Astrocyte (in vitro differentiated cells and primary cell): ENCODE data around the gene CGN. TPM values are rescaled to one million over a fixed set of nuclear protein-coding genes. Genes with fewer than 3 reads are reported as not detected.

ENCODE experiments used
- DNase-seq: peaks from one replicate; pipeline ENCODE4 v3.0.0-alpha.2; 2010; ENCODE audit warnings: low read depth
- FAIRE-seq: peaks from 2 replicates; lab custom pipeline; 2011; peaks lifted over from hg19 to GRCh38; lab: Jason Lieb, UNC
- H2AFZ ChIP-seq: 2 replicates; pipeline ENCODE4 v1.6.0; 2012; ENCODE audit warnings: low read depth, low read length, inconsistent platforms
- H3K27ac ChIP-seq: 2 replicates; pipeline ENCODE4 v1.5.1; 2011; ENCODE audit warnings: low read depth, low read length, inconsistent platforms
- H3K27me3 ChIP-seq: 2 replicates; pipeline ENCODE4 v1.6.0; 2011; ENCODE audit warnings: low read length, inconsistent platforms; ENCODE audit not compliant: insufficient read depth
- H3K36me3 ChIP-seq: 2 replicates; pipeline ENCODE4 v1.5.1; 2011; ENCODE audit warnings: low read length, inconsistent platforms; ENCODE audit not compliant: insufficient read depth
- H3K4me1 ChIP-seq: 2 replicates; pipeline ENCODE4 v1.5.1; 2011; ENCODE audit warnings: low read length, inconsistent platforms; ENCODE audit not compliant: insufficient read depth
- H3K4me2 ChIP-seq: 2 replicates; pipeline ENCODE4 v1.6.0; 2012; ENCODE audit warnings: low read length, inconsistent platforms
- H3K4me3 ChIP-seq: 2 replicates; pipeline ENCODE4 v1.5.1; 2011; ENCODE audit warnings: low read depth, mild to moderate bottlenecking, low read length, inconsistent platforms; ENCODE audit not compliant: insufficient read depth
- H3K79me2 ChIP-seq: 2 replicates; pipeline ENCODE4 v1.6.0; 2012; ENCODE audit warnings: mild to moderate bottlenecking, low read length, inconsistent platforms; ENCODE audit not compliant: insufficient read depth
- H3K9ac ChIP-seq: 2 replicates; pipeline ENCODE4 v1.6.0; 2012; ENCODE audit warnings: mild to moderate bottlenecking, low read length, inconsistent platforms
- H3K9me3 ChIP-seq: 2 replicates; pipeline ENCODE4 v1.5.1; 2012; ENCODE audit warnings: low read depth, mild to moderate bottlenecking, low read length, inconsistent platforms; ENCODE audit not compliant: insufficient read depth
- H4K20me1 ChIP-seq: 2 replicates; pipeline ENCODE4 v1.6.0; 2012; ENCODE audit warnings: low read length, inconsistent platforms; ENCODE audit not compliant: insufficient read depth
- H3K27ac Mint-ChIP-seq: one replicate; pipeline ENCODE4 v1.8.0; 2021; ENCODE audit warnings: mild to moderate bottlenecking, mixed read lengths; ENCODE audit not compliant: unreplicated experiment
- H3K27me3 Mint-ChIP-seq: one replicate; pipeline ENCODE4 v1.8.0; 2021; ENCODE audit warnings: low read depth, mixed read lengths; ENCODE audit not compliant: unreplicated experiment
- H3K36me3 Mint-ChIP-seq: one replicate; pipeline ENCODE4 v1.8.0; 2021; ENCODE audit warnings: low read depth, mixed read lengths; ENCODE audit not compliant: unreplicated experiment
- H3K4me1 Mint-ChIP-seq: one replicate; pipeline ENCODE4 v1.8.0; 2021; ENCODE audit warnings: low read depth, mixed read lengths; ENCODE audit not compliant: unreplicated experiment
- H3K4me3 Mint-ChIP-seq: one replicate; pipeline ENCODE4 v1.8.0; 2021; ENCODE audit warnings: mild to moderate bottlenecking, moderate library complexity, mixed read lengths; ENCODE audit not compliant: unreplicated experiment
- H3K9me3 Mint-ChIP-seq: one replicate; pipeline ENCODE4 v1.8.0; 2021; ENCODE audit warnings: mild to moderate bottlenecking, mixed read lengths; ENCODE audit not compliant: unreplicated experiment
- CTCF ChIP-seq: IDR thresholded peaks from 2 replicates; pipeline ENCODE4 v1.5.1; 2011; ENCODE audit warnings: low read depth, mild to moderate bottlenecking, inconsistent platforms, low read length, moderate library complexity; ENCODE audit not compliant: insufficient read depth
- EZH2 ChIP-seq: IDR thresholded peaks from 2 replicates; pipeline ENCODE4 v1.6.1; 2012; ENCODE audit warnings: mild to moderate bottlenecking, low read length, inconsistent platforms; ENCODE audit not compliant: insufficient read depth
- microRNA-seq: library from miRNA; unstranded; fragments of <30 nt; microRNA quantifications from one replicate; pipeline ENCODE4 v1.2.0, GENCODE V29; 2020
- total RNA-seq: library from RNA; stranded (reverse); gene quantifications from 2 replicates; pipeline ENCODE4 v1.2.1, GENCODE V29; 2021

The CGN gene
- total RNA-seq, 1 donor from 2014 or later, result 8.9 TPM

GRCh38 chr1:151584780-151585179 is 73.6 kb downstream of the CGN start:
- Histone ChIP-seq H3K9ac (no peak overlapping the region), H3K9me3 (no peaks in the 10 kb centered on the region), H4K20me1 (no peaks in the 10 kb centered on the region), H3K27me3 (no peaks in the 10 kb centered on the region), H3K27ac (no peak overlapping the region), H3K4me3 (no peak overlapping the region), H3K4me2 (no peak overlapping the region), H3K79me2 (no peaks in the 10 kb centered on the region), H2AFZ (no peak overlapping the region), H3K36me3 (peaks cover 18% of the 10 kb centered on the region), H3K4me1 (peaks cover 7% of the 10 kb centered on the region)
- TF ChIP-seq EZH2 (no peak), CTCF (no peak)
- peak overlapping the region; percentile 95 for H3K27ac Mint-ChIP-seq
- H3K27me3 Mint-ChIP-seq, result no peaks in the 10 kb centered on the region
- no peaks in the 10 kb centered on the region for H3K9me3 Mint-ChIP-seq
- FAIRE-seq (no peak), DNase-seq (no peak)
- H3K4me3 Mint-ChIP-seq, result peak overlapping the region; percentile 57
- H3K4me1 Mint-ChIP-seq, result peaks cover 44% of the 10 kb centered on the region
- peaks cover 26% of the 10 kb centered on the region for H3K36me3 Mint-ChIP-seq

- Histone ChIP-seq H2AFZ (no peak overlapping the region), H3K9ac (no peak overlapping the region), H3K27me3 (no peaks in the 10 kb centered on the region), H3K36me3 (peaks cover 16% of the 10 kb centered on the region), H3K4me2 (peak overlapping the region; percentile 30), H3K79me2 (no peaks in the 10 kb centered on the region), H3K4me1 (peaks cover 7% of the 10 kb centered on the region), H3K4me3 (no peak overlapping the region), H3K9me3 (no peaks in the 10 kb centered on the region), H4K20me1 (no peaks in the 10 kb centered on the region), H3K27ac (no peak overlapping the region)
- TF ChIP-seq CTCF (no peak), EZH2 (no peak)
- Mint-ChIP-seq H3K27ac (peak overlapping the region; percentile 95), H3K4me1 (peaks cover 38% of the 10 kb centered on the region), H3K36me3 (peaks cover 23% of the 10 kb centered on the region), H3K27me3 (no peaks in the 10 kb centered on the region), H3K9me3 (peaks cover 3% of the 10 kb centered on the region), H3K4me3 (peak overlapping the region; percentile 55)
- DNase-seq (peak; percentile 79), FAIRE-seq (no peak)
Observed at GRCh38 chr1:151585622-151586021, 74.4 kb downstream of the CGN start.

Small RNA genes lying within 50 kb of the gene (microRNA-seq; reads per million reads assigned to microRNA genes)
- gene MIR554, result not detected

Other genes with a start within 250 kb of the CGN start
- 15.4 and 19.1 TPM in 2 replicates for gene ZNF687, start 229.1 kb upstream of the CGN start, total RNA-seq
- gene PI4KB, start 184.0 kb upstream of the CGN start, total RNA-seq, result 59.4 and 67.8 TPM in 2 replicates
- gene RFX5, start 164.1 kb upstream of the CGN start, total RNA-seq, result 55.3 and 61.3 TPM in 2 replicates
- 7.2 and 7.3 TPM in 2 replicates for gene SELENBP1, start 138.7 kb upstream of the CGN start, total RNA-seq
- 314 and 316 TPM in 2 replicates for gene PSMB4, start 111.8 kb upstream of the CGN start, total RNA-seq
- 58.8 and 63.9 TPM in 2 replicates for gene POGZ, start 51.9 kb upstream of the CGN start, total RNA-seq
- 74.1 and 90.6 TPM in 2 replicates for gene TUFT1, start 28.9 kb downstream of the CGN start, total RNA-seq
- gene SNX27, start 100.7 kb downstream of the CGN start, total RNA-seq, result 53.1 and 54.5 TPM in 2 replicates
- gene CELF3, start 205.4 kb downstream of the CGN start, total RNA-seq, result not detected in 2 replicates
- not detected in 2 replicates for gene RIIAD1, start 210.1 kb downstream of the CGN start, total RNA-seq